Upper lobe of right lung (tissue), 1 donor: ENCODE data around the gene EIF5B. TPM values are rescaled to one million over a fixed set of nuclear protein-coding genes. Genes with fewer than 3 reads are reported as not detected.
"Not testable (repeated sequence)": the region's sequence is repeated elsewhere in the genome, so short reads cannot be mapped to it uniquely, and the experiment has no call there.

Experiments used
- ATAC-seq: fragments of 200-7000 bp; cut with Tn5 transposase; one replicate; pipeline ENCODE4 v1.9.1; 2020; ENCODE audit warnings: mild to moderate bottlenecking, moderate library complexity
- DNase-seq: peaks from one replicate; pipeline ENCODE4 v3.0.0-alpha.2; 2020
- H3K27ac ChIP-seq: fragments of 200-600 bp; one replicate; pipeline ENCODE4 v1.8.0; 2022
- H3K27me3 ChIP-seq: fragments of 200-600 bp; one replicate; pipeline ENCODE4 v1.8.0; 2022; ENCODE audit warnings: mild to moderate bottlenecking
- H3K36me3 ChIP-seq: fragments of 200-600 bp; one replicate; pipeline ENCODE4 v1.8.0; 2022
- H3K4me1 ChIP-seq: fragments of 200-600 bp; one replicate; pipeline ENCODE4 v1.8.0; 2022
- H3K4me3 ChIP-seq: fragments of 200-600 bp; one replicate; pipeline ENCODE4 v1.8.0; 2022; ENCODE audit warnings: mild to moderate bottlenecking
- H3K9me3 ChIP-seq: fragments of 200-600 bp; one replicate; pipeline ENCODE4 v1.8.0; 2022
- CTCF ChIP-seq: fragments of 200-600 bp; IDR thresholded peaks from one replicate; pipeline ENCODE4 v1.8.0; 2022; ENCODE audit warnings: antibody characterized with exemption
- intact Hi-C: fragments of 100-400 bp; cut with DNase I; formaldehyde crosslinking; loops from one replicate; pipeline ENCODE4 v1.11.0; 2022
- long read RNA-seq: library from polyadenylated mRNA; unstranded; transcript quantifications from one replicate; pipeline ENCODE4 v2.0.0, GENCODE V29; 2021
- total RNA-seq: library from RNA; stranded (reverse); fragmentation: NEBNext Ultra II Directional; extraction: Animal tissue kit (Norgen Biotek cat#: 25700); gene quantifications from one replicate; pipeline ENCODE4 v1.2.1, GENCODE V29; 2021
- donor health status: DM: no; HTN: yes; CAD: no; lungs with severe emphysema.

Gene EIF5B
- 30.4 TPM for total RNA-seq
- long read RNA-seq, full-length matches to known transcripts = 2 of 55 reads
- long read RNA-seq, partial matches to known transcripts = 49 of 55 reads
- long read RNA-seq, other reads (novel, unspliced or antisense) = 4 of 55 reads

- H3K9me3 ChIP-seq = no peaks in the 10 kb centered on the region
- no peaks in the 10 kb centered on the region for H3K27me3 ChIP-seq
- ATAC-seq (peak; percentile 94), DNase-seq (peak; percentile 99)
- intact Hi-C loops = no loop called here
- peaks cover 25% of the 10 kb centered on the region for H3K4me1 ChIP-seq
- peaks cover 7% of the 10 kb centered on the region for H3K36me3 ChIP-seq
- TF ChIP-seq CTCF = peak; percentile 70
- H3K27ac ChIP-seq = peak within 1 kb of the TSS; percentile 94
- H3K4me3 ChIP-seq = peak within 1 kb of the TSS; percentile 90
These were observed at the start of gene EIF5B for GRCh38 chr2:99337113-99338028. Gene EIF5B (plus strand): TSS chr2:99337389. CDS start chr2:99337555, 166 bp downstream.

- H3K27me3 ChIP-seq = no peaks in the 10 kb centered on the region
- H3K9me3 ChIP-seq = no peaks in the 10 kb centered on the region
- intact Hi-C loops = no loop called here
- no peak overlapping the region for H3K4me3 ChIP-seq
- TF ChIP-seq CTCF = no peak
- H3K27ac ChIP-seq = no peak overlapping the region
- no peaks in the 10 kb centered on the region for H3K4me1 ChIP-seq
- DNase-seq (no peak), ATAC-seq (no peak)
- peaks cover 8% of the 10 kb centered on the region for H3K36me3 ChIP-seq
These were observed 39.2 kb upstream of the EIF5B start for GRCh38 chr2:99297994-99298393.

GRCh38 chr2:99299580-99299979 is 37.6 kb upstream of the EIF5B start:
- no peak overlapping the region for H3K4me3 ChIP-seq
- no peaks in the 10 kb centered on the region for H3K27me3 ChIP-seq
- no peaks in the 10 kb centered on the region for H3K9me3 ChIP-seq
- intact Hi-C loops = no loop called here
- DNase-seq (no peak), ATAC-seq (no peak)
- H3K4me1 ChIP-seq = no peaks in the 10 kb centered on the region
- no peak for TF ChIP-seq CTCF
- H3K27ac ChIP-seq = no peak overlapping the region
- H3K36me3 ChIP-seq = peaks cover 8% of the 10 kb centered on the region

- DNase-seq, H3K36me3 ChIP-seq, H3K4me3 ChIP-seq, ATAC-seq, intact Hi-C loops, H3K4me1 ChIP-seq, H3K9me3 ChIP-seq, H3K27ac ChIP-seq, H3K27me3 ChIP-seq: not testable (repeated sequence)
These were observed 36.1 kb upstream of the EIF5B start, which contains the start of gene LYG1 for GRCh38 chr2:99301097-99301496. Gene LYG1 (minus strand): TSS chr2:99301197. CDS start chr2:99295670, 5,527 bp downstream.

- no peaks in the 10 kb centered on the region for H3K27me3 ChIP-seq
- DNase-seq = no peak
- no peak overlapping the region for H3K4me3 ChIP-seq
- intact Hi-C loops = no loop called here
- H3K9me3 ChIP-seq = no peaks in the 10 kb centered on the region
- H3K4me1 ChIP-seq = no peaks in the 10 kb centered on the region
- H3K27ac ChIP-seq = no peak overlapping the region
- TF ChIP-seq CTCF = no peak
- no peak for ATAC-seq
- H3K36me3 ChIP-seq = peaks cover 45% of the 10 kb centered on the region
These were observed 19.9 kb upstream of the EIF5B start for GRCh38 chr2:99317161-99317872.

GRCh38 chr2:99317873-99318200 is 19.4 kb upstream of the EIF5B start:
- DNase-seq, H3K9me3 ChIP-seq, H3K27ac ChIP-seq, intact Hi-C loops, H3K27me3 ChIP-seq, ATAC-seq, H3K4me1 ChIP-seq, H3K4me3 ChIP-seq: not testable (repeated sequence)
- peaks cover 50% of the 10 kb centered on the region for H3K36me3 ChIP-seq
